ENCODE results near the gene SUPV3L1. TPM values are rescaled to one million over a fixed set of nuclear protein-coding genes. Genes with fewer than 3 reads are reported as not detected.

Gene SUPV3L1
- total and polyA plus RNA-seq, 7 donors = 33.9 to 56.4 (median 50.6) TPM

GRCh38 chr10:69218831-69219230 is 38.8 kb downstream of the SUPV3L1 start:
- H3K4me3 ChIP-seq = no peak overlapping the region
- peaks cover 2% of the 10 kb centered on the region for H3K4me1 ChIP-seq
- H3K36me3 ChIP-seq (ENCODE audit: insufficient read depth in 1 of 2, low read depth in 1 of 2) = no peaks in the 10 kb centered on the region
- WGBS, 3 donors = 86 to 92% (median 87%) methylated on average over 6 of the region's 6 CpGs
- H3K27me3 ChIP-seq (ENCODE audit: insufficient read depth in 3 of 3, low read length in 2 of 3) = no peaks in the 10 kb centered on the region
- H3K27ac ChIP-seq = no peak overlapping the region
- ATAC-seq (no peak), DNase-seq (no peak)
- no peaks in the 10 kb centered on the region for H3K9me3 ChIP-seq
- intact Hi-C loops (cut with DNase I) = no loop called here
- TF ChIP-seq, protein P1, sequence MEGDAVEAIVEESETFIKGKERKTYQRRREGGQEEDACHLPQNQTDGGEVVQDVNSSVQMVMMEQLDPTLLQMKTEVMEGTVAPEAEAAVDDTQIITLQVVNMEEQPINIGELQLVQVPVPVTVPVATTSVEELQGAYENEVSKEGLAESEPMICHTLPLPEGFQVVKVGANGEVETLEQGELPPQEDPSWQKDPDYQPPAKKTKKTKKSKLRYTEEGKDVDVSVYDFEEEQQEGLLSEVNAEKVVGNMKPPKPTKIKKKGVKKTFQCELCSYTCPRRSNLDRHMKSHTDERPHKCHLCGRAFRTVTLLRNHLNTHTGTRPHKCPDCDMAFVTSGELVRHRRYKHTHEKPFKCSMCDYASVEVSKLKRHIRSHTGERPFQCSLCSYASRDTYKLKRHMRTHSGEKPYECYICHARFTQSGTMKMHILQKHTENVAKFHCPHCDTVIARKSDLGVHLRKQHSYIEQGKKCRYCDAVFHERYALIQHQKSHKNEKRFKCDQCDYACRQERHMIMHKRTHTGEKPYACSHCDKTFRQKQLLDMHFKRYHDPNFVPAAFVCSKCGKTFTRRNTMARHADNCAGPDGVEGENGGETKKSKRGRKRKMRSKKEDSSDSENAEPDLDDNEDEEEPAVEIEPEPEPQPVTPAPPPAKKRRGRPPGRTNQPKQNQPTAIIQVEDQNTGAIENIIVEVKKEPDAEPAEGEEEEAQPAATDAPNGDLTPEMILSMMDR (IDR thresholded peaks at IDR 0.05) = no peak

GRCh38 chr10:69220041-69220451 is 40.0 kb downstream of the SUPV3L1 start, which contains the start of gene HKDC1:
Gene HKDC1 (plus strand): TSS chr10:69220332. CDS start chr10:69220436, 104 bp downstream.
- DNase-seq = no peak
- WGBS, 3 donors = 58 to 75% (median 67%) methylated on average over 8 of the region's 8 CpGs
- TF ChIP-seq, protein P1 (IDR thresholded peaks at IDR 0.05) = no peak

DNA sequence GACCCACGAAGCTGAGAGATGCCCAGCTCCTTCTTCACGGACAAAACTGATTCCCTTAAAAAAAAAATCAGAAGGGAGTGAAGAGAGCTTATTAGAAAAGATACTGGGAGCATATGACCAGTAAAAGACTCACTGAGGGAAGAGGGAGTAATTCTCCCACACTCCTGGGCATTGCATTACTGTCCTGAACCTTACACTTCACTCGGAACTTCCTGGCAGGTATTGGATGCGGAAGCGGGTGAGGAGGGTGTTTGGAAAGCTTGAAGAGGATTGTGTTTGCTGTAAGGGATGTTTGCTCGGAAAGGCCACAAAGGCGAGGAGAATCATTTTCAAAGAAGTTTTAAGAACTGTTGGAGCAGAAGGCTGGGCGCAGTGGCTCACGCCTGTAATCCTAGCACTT is 40.5 kb downstream of the SUPV3L1 start:
- Histone ChIP-seq H3K9me3 (no peaks in the 10 kb centered on the region), H3K27ac (no peak overlapping the region), H3K4me3 (no peak overlapping the region), H3K27me3 (ENCODE audit: insufficient read depth in 3 of 3, low read length in 2 of 3) (no peaks in the 10 kb centered on the region), H3K4me1 (no peaks in the 10 kb centered on the region), H3K36me3 (ENCODE audit: insufficient read depth in 1 of 2, low read depth in 1 of 2) (no peaks in the 10 kb centered on the region)
- WGBS, 3 donors = 82 to 84% (median 84%) methylated on average over 9 of the region's 9 CpGs
- no peak for DNase-seq
- intact Hi-C loops (cut with DNase I) = no loop called here
- ATAC-seq = no peak
- TF ChIP-seq, protein P1 (IDR thresholded peaks at IDR 0.05) = no peak

More at GRCh38 chr10:69220041-69220451, 40.0 kb downstream of the SUPV3L1 start, which contains the start of gene HKDC1:
- no peaks in the 10 kb centered on the region for H3K36me3 ChIP-seq (ENCODE audit: insufficient read depth in 1 of 2, low read depth in 1 of 2)
- H3K27me3 ChIP-seq (ENCODE audit: insufficient read depth in 3 of 3, low read length in 2 of 3) = no peaks in the 10 kb centered on the region
- no peak within 1 kb of the TSS for H3K4me3 ChIP-seq
- H3K27ac ChIP-seq = no peak within 1 kb of the TSS
- H3K9me3 ChIP-seq = no peaks in the 10 kb centered on the region
- intact Hi-C loops (cut with DNase I) = no loop called here
- no peaks in the 10 kb centered on the region for H3K4me1 ChIP-seq
- no peak for ATAC-seq

GRCh38 chr10:69222157-69223027 is 42.4 kb downstream of the SUPV3L1 start:
- no peaks in the 10 kb centered on the region for H3K36me3 ChIP-seq (ENCODE audit: insufficient read depth in 1 of 2, low read depth in 1 of 2)
- intact Hi-C loops (cut with DNase I) = no loop called here
- ATAC-seq (peak; percentile 42 to 61 (median 56)), DNase-seq (no peak)
- H3K4me3 ChIP-seq = no peak overlapping the region
- no peaks in the 10 kb centered on the region for H3K4me1 ChIP-seq
- WGBS, 3 donors = 43 to 48% (median 46%) methylated on average over 11 of the region's 11 CpGs
- no peaks in the 10 kb centered on the region for H3K9me3 ChIP-seq
- no peaks in the 10 kb centered on the region for H3K27me3 ChIP-seq (ENCODE audit: insufficient read depth in 3 of 3, low read length in 2 of 3)
- TF ChIP-seq, protein P1 (IDR thresholded peaks at IDR 0.05) = peak; percentile 55
- no peak overlapping the region for H3K27ac ChIP-seq
